ENCODE results near the gene MTMR10.

The MTMR10 gene

GRCh38 chr15:30991255-30992235 is at the start of gene MTMR10:
MTMR10 (minus strand) TSS chr15:30991628; CDS start chr15:30991506, 122 bp downstream.
- peak; percentile 86 for DNase-seq (ENCODE audit: low spot score)

GRCh38 chr15:31040611-31041010 is 49.2 kb upstream of the MTMR10 start:
- DNase-seq (ENCODE audit: low spot score), result no peak

- no peak for DNase-seq (ENCODE audit: low spot score)
Measured at GRCh38 chr15:31039961-31040360, 48.5 kb upstream of the MTMR10 start.

- no peak for DNase-seq (ENCODE audit: low spot score)
Measured at GRCh38 chr15:31037731-31038477, 46.5 kb upstream of the MTMR10 start.

GRCh38 chr15:31036783-31037182 is 45.4 kb upstream of the MTMR10 start:
- DNase-seq (ENCODE audit: low spot score), result no peak

- DNase-seq (ENCODE audit: low spot score), result no peak
Measured at GRCh38 chr15:31035610-31036009, 44.2 kb upstream of the MTMR10 start.

- DNase-seq (ENCODE audit: low spot score), result no peak
Measured at GRCh38 chr15:31034152-31034551, 42.7 kb upstream of the MTMR10 start.

- DNase-seq (ENCODE audit: low spot score), result no peak
Measured at GRCh38 chr15:31032961-31033371, 41.5 kb upstream of the MTMR10 start.

GRCh38 chr15:31031471-31032067 is 40.1 kb upstream of the MTMR10 start:
- peak; percentile 72 for DNase-seq (ENCODE audit: low spot score)

- no peak for DNase-seq (ENCODE audit: low spot score)
Measured at GRCh38 chr15:31027910-31028578, 36.6 kb upstream of the MTMR10 start.

GRCh38 chr15:31025996-31026395 is 34.6 kb upstream of the MTMR10 start:
- DNase-seq (ENCODE audit: low spot score), result no peak

- DNase-seq (ENCODE audit: low spot score), result peak; percentile 14
Measured at GRCh38 chr15:31024979-31025378, 33.6 kb upstream of the MTMR10 start.

- DNase-seq (ENCODE audit: low spot score), result peak; percentile 98
Measured at GRCh38 chr15:31024330-31024729, 32.9 kb upstream of the MTMR10 start.

GRCh38 chr15:31023841-31024240 is 32.4 kb upstream of the MTMR10 start:
- peak; percentile 71 for DNase-seq (ENCODE audit: low spot score)

GRCh38 chr15:31021067-31021665 is 29.7 kb upstream of the MTMR10 start:
- no peak for DNase-seq (ENCODE audit: low spot score)

- DNase-seq (ENCODE audit: low spot score), result no peak
Measured at GRCh38 chr15:31020542-31020941, 29.1 kb upstream of the MTMR10 start.

GRCh38 chr15:31019986-31020385 is 28.6 kb upstream of the MTMR10 start:
- DNase-seq (ENCODE audit: low spot score), result no peak

GRCh38 chr15:31017311-31017710 is 25.9 kb upstream of the MTMR10 start:
- DNase-seq (ENCODE audit: low spot score), result no peak

GRCh38 chr15:31016446-31016915 is 25.1 kb upstream of the MTMR10 start:
- peak; percentile 57 for DNase-seq (ENCODE audit: low spot score)

- DNase-seq (ENCODE audit: low spot score), result no peak
Measured at GRCh38 chr15:31014608-31014925, 23.1 kb upstream of the MTMR10 start.

GRCh38 chr15:31013863-31014607 is 22.6 kb upstream of the MTMR10 start:
- DNase-seq (ENCODE audit: low spot score), result peak; percentile 17
